DMS 273 treated with DMSO at 0.1 percent for 48 hours (cell line): ENCODE measurements around the gene CHN2.

Experiments used
- DNase-seq: peaks from one replicate; lab custom pipeline; 2025; lab: John Stamatoyannopoulos, UW

CHN2 gene

GRCh38 chr7:29364661-29365060, 170.1 kb downstream of the CHN2 start:
- no peak for DNase-seq

- no peak for DNase-seq
These were observed 170.8 kb downstream of the CHN2 start for GRCh38 chr7:29365423-29365822.

- DNase-seq, result no peak
These were observed 173.2 kb downstream of the CHN2 start for GRCh38 chr7:29367784-29368183.

GRCh38 chr7:29369909-29370488, 175.4 kb downstream of the CHN2 start:
- DNase-seq, result no peak

- DNase-seq, result no peak
These were observed 176.1 kb downstream of the CHN2 start for GRCh38 chr7:29370531-29371314.

- no peak for DNase-seq
These were observed 176.9 kb downstream of the CHN2 start for GRCh38 chr7:29371472-29371871.

- no peak for DNase-seq
These were observed 177.9 kb downstream of the CHN2 start for GRCh38 chr7:29372351-29373090.

- no peak for DNase-seq
These were observed 181.3 kb downstream of the CHN2 start for GRCh38 chr7:29375641-29376562.

- no peak for DNase-seq
These were observed 183.1 kb downstream of the CHN2 start for GRCh38 chr7:29377718-29378117.

GRCh38 chr7:29379551-29379950, 185.0 kb downstream of the CHN2 start:
- no peak for DNase-seq

GRCh38 chr7:29381206-29382094, 186.9 kb downstream of the CHN2 start:
- no peak for DNase-seq

- DNase-seq, result no peak
These were observed 189.7 kb downstream of the CHN2 start for GRCh38 chr7:29384277-29384676.

GRCh38 chr7:29385214-29385814, 190.7 kb downstream of the CHN2 start:
- no peak for DNase-seq

- no peak for DNase-seq
These were observed 191.7 kb downstream of the CHN2 start for GRCh38 chr7:29386196-29386765.

- DNase-seq, result no peak
These were observed 196.7 kb downstream of the CHN2 start for GRCh38 chr7:29391262-29391661.

GRCh38 chr7:29394321-29394720, 199.7 kb downstream of the CHN2 start:
- no peak for DNase-seq

- no peak for DNase-seq
These were observed 202.0 kb downstream of the CHN2 start for GRCh38 chr7:29396563-29396962.

GRCh38 chr7:29397398-29397797, 202.8 kb downstream of the CHN2 start:
- DNase-seq, result no peak

GRCh38 chr7:29398011-29398410, 203.4 kb downstream of the CHN2 start:
- no peak for DNase-seq

- DNase-seq, result no peak
These were observed 205.9 kb downstream of the CHN2 start for GRCh38 chr7:29400437-29400836.
